CD4-positive, alpha-beta T cell treated with Interleukin-2 at 100 ng/mL for 4 hours (primary cell): ENCODE measurements around the gene NDUFA7.
"Not testable (repeated sequence)": the region's sequence is repeated elsewhere in the genome, so short reads cannot be mapped to it uniquely, and the experiment has no call there.

Source experiments
- DNase-seq: peaks from one replicate; pipeline ENCODE4 v3.0.0-alpha.2; 2020; ENCODE audit warnings: low spot score

The NDUFA7 gene

GRCh38 chr19:8321067-8321985, at the start of gene NDUFA7, which contains the start of gene RPS28:
NDUFA7 (minus strand) TSS chr19:8321375; CDS start chr19:8321358, 17 bp downstream.
RPS28 (plus strand) TSS chr19:8321496; CDS start chr19:8321531, 35 bp downstream.
- DNase-seq: peak; percentile 98

- no peak for DNase-seq
Measured at GRCh38 chr19:8370176-8371010, 49.2 kb upstream of the NDUFA7 start.

DNA sequence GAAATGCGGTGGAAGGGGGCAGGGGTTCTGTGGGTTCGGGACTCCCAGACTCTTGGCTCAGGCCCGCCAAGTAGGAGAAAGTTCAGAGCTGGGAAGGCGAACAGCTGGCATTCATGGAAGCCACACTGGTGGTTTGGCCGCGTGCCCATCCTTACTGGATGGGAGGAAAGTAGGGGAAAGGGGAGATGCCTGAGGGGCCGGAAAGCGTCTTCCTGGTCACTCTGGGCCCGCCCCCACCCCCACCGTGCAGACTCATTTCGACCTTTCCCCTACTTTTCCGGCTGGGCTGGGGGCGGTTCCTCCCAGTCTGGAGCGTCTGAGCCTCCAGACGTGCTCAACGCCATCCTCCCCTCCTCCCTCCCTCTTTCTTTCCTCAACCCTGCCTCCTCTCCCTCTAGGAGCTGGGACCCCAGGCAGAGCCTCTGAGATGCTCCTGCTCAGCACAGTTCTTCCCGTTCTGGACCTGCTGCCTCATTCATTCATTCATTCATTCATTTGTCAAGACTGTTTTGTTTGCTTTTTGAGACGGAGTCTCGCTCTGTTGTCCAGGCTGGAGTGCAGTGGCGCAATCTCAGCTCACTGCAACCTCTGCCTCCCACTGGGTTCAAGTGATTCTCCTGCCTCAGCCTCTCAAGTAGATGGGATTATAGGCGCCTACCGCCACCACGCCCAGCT, 46.3 kb upstream of the NDUFA7 start:
- DNase-seq: no peak

GRCh38 chr19:8366961-8367326, 45.8 kb upstream of the NDUFA7 start:
- no peak for DNase-seq

DNA sequence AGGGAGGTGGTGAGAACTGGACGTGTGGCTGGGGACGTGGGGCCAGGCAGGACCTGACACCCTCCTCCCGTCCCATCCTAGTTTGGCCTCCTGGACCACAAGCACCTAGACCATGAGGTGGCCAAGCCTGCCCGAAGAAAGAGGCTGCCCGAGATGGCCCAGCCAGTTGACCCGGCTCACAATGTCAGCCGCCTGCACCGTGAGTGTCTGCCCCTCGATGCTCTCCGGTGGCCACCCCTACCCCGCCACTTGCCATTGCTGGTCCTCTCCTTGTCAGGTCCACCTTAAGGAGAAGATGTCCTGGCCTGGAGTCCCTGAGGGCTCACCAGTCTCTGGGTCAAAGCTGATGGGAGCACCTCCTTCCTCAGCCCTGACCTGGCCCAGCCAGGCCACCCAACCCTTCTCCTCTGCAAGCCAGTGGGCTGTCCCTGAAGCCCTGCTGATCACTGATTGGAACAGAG, 45.0 kb upstream of the NDUFA7 start:
- no peak for DNase-seq

DNA sequence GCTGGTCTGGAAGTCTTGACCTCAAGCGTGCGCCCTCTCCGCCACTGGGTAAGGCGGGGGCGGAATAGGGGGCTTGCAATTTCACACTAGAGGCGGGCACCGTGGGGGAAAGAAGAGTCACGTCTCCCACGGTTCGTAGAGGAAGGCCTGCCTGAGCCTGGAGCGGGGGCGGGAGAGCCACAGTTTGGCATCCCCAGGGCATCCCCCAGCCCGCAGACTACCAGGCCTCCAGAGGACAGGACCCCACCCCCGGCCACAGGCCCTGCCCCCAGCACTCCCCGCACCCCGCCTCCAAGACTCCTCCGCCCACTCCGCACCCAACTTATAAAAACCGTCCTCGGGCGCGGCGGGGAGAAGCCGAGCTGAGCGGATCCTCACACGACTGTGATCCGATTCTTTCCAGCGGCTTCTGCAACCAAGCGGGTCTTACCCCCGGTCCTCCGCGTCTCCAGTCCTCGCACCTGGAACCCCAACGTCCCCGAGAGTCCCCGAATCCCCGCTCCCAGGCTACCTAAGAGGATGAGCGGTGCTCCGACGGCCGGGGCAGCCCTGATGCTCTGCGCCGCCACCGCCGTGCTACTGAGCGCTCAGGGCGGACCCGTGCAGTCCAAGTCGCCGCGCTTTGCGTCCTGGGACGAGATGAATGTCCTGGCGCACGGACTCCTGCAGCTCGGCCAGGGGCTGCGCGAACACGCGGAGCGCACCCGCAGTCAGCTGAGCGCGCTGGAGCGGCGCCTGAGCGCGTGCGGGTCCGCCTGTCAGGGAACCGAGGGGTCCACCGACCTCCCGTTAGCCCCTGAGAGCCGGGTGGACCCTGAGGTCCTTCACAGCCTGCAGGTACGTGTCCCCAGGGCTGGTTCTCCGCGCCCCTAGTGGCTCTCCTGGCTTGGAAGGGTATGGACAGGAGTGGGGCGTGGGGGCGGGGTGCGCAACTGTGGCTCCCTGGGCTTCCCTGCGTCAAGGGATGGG, 42.9 kb upstream of the NDUFA7 start, which contains the start of gene ANGPTL4:
Gene ANGPTL4 (plus strand): TSS at position 353 of the 969 bp plus-strand sequence. CDS start 167 bp downstream, at position 520.
- DNase-seq: peak; percentile 27

DNA sequence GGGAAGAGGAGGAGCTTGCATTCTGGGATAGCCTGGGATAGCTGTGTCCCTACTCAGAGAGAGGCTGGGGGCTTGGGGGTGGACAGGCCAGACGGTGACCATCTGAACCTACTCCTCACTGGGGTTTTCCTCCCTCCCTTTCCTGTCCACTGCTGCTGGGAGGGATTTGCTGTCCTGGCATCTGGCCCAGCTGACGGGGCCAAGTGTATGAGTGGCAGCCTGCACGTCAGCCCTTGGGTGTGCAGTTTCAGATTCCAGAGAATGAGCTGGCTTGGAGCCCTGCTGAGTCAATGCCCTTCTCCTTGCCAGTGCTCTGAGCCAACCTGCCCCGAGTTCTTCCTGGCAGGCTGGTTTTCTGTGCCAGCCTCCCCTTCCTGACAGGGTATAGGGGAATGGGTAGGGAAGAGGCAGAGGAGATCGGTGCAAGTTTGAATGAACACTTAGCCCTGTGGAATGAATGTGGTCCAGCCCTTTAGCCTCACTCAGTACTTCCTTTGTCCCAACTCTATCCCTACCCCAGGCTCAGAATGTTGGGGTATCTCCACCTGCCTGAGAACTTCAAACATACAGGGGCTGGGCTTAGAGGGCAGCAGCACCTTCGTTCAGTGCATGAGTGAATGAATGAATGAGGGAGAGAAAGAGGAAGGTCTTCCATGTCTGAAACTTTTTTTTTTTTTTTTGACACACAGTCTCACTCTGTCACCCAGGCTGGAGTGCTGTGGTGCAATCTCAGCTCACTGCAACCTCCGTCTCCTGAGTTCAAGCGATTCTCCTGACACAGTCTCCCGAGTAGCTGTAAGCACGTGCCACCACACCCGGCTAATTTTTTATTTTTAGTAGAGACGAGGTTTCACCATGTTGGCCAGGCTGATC, 41.0 kb upstream of the NDUFA7 start:
- DNase-seq: no peak

DNA sequence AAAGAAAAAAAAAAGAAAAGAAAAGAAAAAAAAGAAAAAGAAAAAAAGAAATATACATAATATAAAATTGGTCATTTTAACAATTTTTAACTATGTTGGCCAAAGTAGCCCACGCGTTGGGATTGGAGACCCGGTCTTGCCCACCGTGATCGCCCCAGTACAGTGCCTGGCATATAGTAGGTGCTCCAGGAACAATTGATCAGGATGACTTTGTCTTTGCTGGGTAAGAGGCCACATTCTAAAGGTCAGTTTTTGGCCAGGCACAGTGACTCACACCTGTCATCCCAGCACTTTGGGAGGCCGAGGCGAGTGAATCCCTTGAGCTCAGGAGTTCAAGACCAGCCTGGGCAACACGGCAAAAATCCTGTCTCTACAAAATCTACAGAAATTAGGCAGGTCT, 39.0 kb upstream of the NDUFA7 start:
- no peak for DNase-seq

- no peak for DNase-seq
Measured at GRCh38 chr19:8358948-8359347, 37.8 kb upstream of the NDUFA7 start.

GRCh38 chr19:8357007-8357521, 35.9 kb upstream of the NDUFA7 start:
- DNase-seq: no peak

DNA sequence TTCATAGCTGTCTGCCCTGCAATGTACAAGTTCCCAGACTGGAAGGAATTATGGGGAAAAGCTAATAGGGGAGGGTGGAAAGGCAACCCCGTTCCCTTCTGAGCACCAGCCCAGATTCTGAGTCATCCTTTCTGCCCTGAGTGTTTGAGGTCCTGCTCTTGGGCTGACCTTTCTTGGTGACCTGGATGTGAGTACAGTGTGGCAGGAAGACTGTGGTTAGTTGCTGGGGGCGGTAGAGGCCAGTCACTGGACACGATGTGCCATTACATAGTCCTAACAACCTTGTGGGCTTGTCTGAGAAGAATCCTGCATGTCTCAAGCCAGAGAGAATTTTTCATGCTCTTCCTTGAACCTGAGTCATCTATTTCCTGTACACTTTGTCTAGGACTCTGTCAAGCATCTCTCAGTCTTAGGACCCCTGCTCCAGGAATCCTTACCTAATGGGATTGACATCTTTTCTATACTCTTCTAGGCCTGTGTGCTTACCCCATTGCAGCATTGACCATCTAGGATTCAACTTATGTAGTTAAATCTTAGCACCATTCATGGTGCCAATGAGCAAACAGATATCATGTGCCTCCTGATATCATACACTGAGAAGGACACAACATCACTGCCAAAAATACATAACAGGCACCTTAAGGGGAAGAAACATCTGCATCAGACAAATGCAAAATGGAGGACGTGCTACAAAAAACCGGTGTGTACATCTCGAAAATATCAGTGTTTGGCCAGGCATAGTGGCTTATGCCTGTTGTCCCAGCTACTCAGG, 34.6 kb upstream of the NDUFA7 start:
- no peak for DNase-seq

DNA sequence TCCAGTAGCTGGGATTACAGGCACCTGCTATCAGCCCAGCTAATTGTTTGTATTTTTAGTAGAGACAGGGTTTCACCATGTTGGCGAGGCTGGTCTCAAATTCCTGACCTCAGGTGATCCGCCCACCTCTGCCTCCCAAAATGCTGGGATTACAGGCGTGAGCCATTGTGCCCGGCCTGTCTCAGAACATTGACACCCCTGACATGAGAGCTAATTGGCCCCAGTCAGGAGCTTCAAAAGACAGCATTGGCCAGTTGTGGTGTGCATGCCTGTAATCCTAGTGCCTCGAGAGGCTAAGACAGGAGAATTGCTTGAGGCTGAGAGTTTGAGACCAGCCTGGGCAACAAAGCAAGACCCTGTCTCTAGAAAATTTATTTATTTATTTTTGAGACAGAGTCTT, 31.7 kb upstream of the NDUFA7 start:
- not testable (repeated sequence) for DNase-seq

- DNase-seq: no peak
Measured at GRCh38 chr19:8352134-8352827, 31.1 kb upstream of the NDUFA7 start.

DNA sequence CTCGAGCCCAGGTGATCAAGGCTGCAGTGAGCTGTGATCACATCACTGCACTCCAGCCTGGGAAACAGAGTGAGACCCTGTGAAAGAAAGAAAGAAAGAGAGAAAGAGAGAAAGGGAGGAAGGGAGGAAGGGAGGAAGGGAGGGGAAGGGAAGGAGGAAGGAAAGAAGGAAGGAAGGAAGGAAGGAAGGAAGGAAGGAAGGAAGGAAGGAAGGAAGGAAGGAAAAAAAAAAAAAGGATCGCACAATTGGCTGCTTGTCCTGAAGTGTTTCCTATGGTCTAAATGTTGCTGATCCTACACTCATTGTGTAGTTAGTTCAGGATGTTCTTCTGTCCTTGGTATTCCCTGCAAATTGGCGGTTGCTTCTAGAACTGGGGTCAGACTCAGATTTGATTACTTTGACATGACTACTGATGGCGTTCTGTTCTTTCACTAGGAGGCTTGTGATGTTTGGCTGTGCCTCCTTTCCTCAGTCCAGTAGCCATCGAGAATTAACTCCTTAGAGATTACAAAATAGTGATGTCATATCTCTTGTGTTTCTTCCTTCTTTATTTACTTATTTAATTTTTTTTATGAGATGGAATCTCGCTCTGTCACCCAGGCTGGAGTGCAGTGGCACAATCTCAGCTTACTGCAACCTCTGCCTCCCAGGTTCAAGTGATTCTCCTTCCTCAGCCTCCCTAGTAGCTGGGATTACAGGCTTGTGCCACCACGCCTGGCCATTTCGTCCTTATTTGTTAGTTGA, 28.6 kb upstream of the NDUFA7 start:
- DNase-seq: not testable (repeated sequence)

GRCh38 chr19:8343483-8343844, 22.3 kb upstream of the NDUFA7 start:
- no peak for DNase-seq

DNA sequence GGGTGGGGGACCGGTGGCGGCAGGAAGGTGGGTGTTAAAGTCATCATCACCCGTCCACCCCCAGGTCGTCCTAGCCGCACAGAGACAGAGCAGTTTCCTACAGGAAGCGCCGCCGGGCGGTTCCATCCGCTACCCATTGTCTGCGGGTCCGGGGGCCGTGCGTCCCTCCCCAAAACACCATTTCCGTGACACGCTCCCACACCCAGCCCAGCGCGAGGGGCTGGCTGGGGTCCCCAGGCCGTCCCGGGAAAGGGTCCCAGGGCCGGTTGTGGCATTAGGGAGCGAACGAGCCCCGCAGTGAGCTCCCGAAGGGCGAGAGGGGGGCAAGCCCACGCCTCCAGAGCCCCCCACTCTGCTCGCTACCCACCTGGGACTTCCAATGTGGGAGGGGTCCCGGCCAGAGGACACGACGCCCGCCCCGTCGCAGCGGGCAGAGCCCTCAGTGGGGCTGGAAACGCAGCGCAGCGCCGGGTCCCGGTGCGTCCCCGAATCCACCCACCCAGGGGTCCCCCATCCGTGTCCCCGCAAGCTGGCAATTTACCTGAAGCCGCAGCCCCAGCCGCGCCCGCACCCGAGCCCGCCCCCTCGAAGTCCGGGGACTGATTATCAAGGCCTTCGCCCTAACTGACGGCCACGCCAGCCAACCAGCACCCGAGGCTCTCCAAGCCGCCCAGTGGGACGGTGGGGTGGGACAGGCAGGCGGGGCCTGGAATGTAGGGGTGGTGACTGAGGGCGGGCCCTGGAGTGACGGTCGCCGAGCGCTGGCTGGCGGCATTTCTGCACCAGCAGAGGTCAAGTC, 21.7 kb upstream of the NDUFA7 start, which contains the start of gene KANK3:
Gene KANK3 (minus strand): TSS at position 579 of the 799 bp plus-strand sequence. CDS start 5,434 bp downstream, outside the sequence.
- DNase-seq: peak; percentile 95

- DNase-seq: no peak
Measured at GRCh38 chr19:8342316-8342683, 21.1 kb upstream of the NDUFA7 start.
